Measurements from ENCODE around the gene BMP6. TPM values are rescaled to one million over a fixed set of nuclear protein-coding genes. Genes with fewer than 3 reads are reported as not detected.

Gene BMP6
- polyA plus RNA-seq, 1 donor from 2014 or later: 2.4 TPM

GRCh38 chr6:7851780-7852179 is 125.9 kb downstream of the BMP6 start:
- Histone ChIP-seq H3K4me2 (ENCODE audit: low read length) (no peak overlapping the region), H3K36me3 (ENCODE audit: insufficient read depth, low read length) (no peaks in the 10 kb centered on the region), H3F3A (ENCODE audit: insufficient read depth, low read length, poor library complexity, severe bottlenecking) (no peaks in the 10 kb centered on the region), H4K20me1 (ENCODE audit: insufficient read depth) (no peaks in the 10 kb centered on the region), H3K9me3 (ENCODE audit: low read length) (no peaks in the 10 kb centered on the region), H2AFZ (ENCODE audit: low read depth, low read length) (no peak overlapping the region), H3K9ac (ENCODE audit: low read length) (no peak overlapping the region), H3K9me2 (ENCODE audit: insufficient read depth, low read length) (no peaks in the 10 kb centered on the region), H3K27ac (ENCODE audit: low read length) (no peak overlapping the region), H3K79me2 (replicated peaks; ENCODE audit: insufficient read depth, low read length) (no peaks in the 10 kb centered on the region), H3K27me3 (ENCODE audit: insufficient read depth, low read depth, low read length) (no peaks in the 10 kb centered on the region), H3K4me3 (ENCODE audit: low read length) (no peak overlapping the region)
- TF ChIP-seq REST (IDR thresholded peaks at IDR 0.05; ENCODE audit: borderline replicate concordance): no peak
- no peak for TF ChIP-seq MXI1 (conservative IDR thresholded peaks at IDR 0.05; ENCODE audit: poor library complexity, severe bottlenecking)
- no peak for TF ChIP-seq POLR2AphosphoS5 (IDR thresholded peaks at IDR 0.05)
- TF ChIP-seq EP300 (conservative IDR thresholded peaks at IDR 0.05; ENCODE audit: poor library complexity, severe bottlenecking): no peak
- no peak for TF ChIP-seq RAD21 (conservative IDR thresholded peaks at IDR 0.05)
- TF ChIP-seq SMC3 (conservative IDR thresholded peaks at IDR 0.05; ENCODE audit: poor library complexity): no peak

- Histone ChIP-seq H3K9ac (ENCODE audit: low read length) (no peak overlapping the region), H3K9me2 (ENCODE audit: insufficient read depth, low read length) (no peaks in the 10 kb centered on the region), H3K4me2 (ENCODE audit: low read length) (no peak overlapping the region), H3K4me3 (ENCODE audit: low read length) (no peak overlapping the region), H3F3A (ENCODE audit: insufficient read depth, low read length, poor library complexity, severe bottlenecking) (no peaks in the 10 kb centered on the region), H3K9me3 (ENCODE audit: low read length) (no peaks in the 10 kb centered on the region), H4K20me1 (ENCODE audit: insufficient read depth) (no peaks in the 10 kb centered on the region), H3K79me2 (replicated peaks; ENCODE audit: insufficient read depth, low read length) (no peaks in the 10 kb centered on the region), H3K27ac (ENCODE audit: low read length) (no peak overlapping the region), H3K27me3 (ENCODE audit: insufficient read depth, low read depth, low read length) (no peaks in the 10 kb centered on the region), H3K36me3 (ENCODE audit: insufficient read depth, low read length) (no peaks in the 10 kb centered on the region), H2AFZ (ENCODE audit: low read depth, low read length) (no peak overlapping the region)
- TF ChIP-seq MXI1 (conservative IDR thresholded peaks at IDR 0.05; ENCODE audit: poor library complexity, severe bottlenecking) (no peak), EP300 (conservative IDR thresholded peaks at IDR 0.05; ENCODE audit: poor library complexity, severe bottlenecking) (no peak), REST (IDR thresholded peaks at IDR 0.05; ENCODE audit: borderline replicate concordance) (no peak), TAF1 (IDR thresholded peaks at IDR 0.05; ENCODE audit: low read depth) (no peak), CTCF (IDR thresholded peaks at IDR 0.05; ENCODE audit: poor library complexity, severe bottlenecking) (no peak), SMC3 (conservative IDR thresholded peaks at IDR 0.05; ENCODE audit: poor library complexity) (no peak), RAD21 (conservative IDR thresholded peaks at IDR 0.05) (no peak), EZH2 (IDR thresholded peaks at IDR 0.05; ENCODE audit: borderline replicate concordance, insufficient read depth, low read length, poor library complexity, severe bottlenecking) (no peak), POLR2AphosphoS5 (IDR thresholded peaks at IDR 0.05) (no peak)
Observed at GRCh38 chr6:7859591-7859990, 133.7 kb downstream of the BMP6 start.

Data from neural cell (in vitro differentiated cells).